Measurements from ENCODE around the gene LRMDA.

GRCh38 chr10:75929630-75930161 is 498.3 kb downstream of the LRMDA start:
- TF ChIP-seq MAZ (IDR thresholded peaks at IDR 0.05; ENCODE audit: borderline replicate concordance, low read depth, low read length), result no peak
- TF ChIP-seq CTCF (IDR thresholded peaks at IDR 0.05), result no peak
- no peak for TF ChIP-seq MAFK (IDR thresholded peaks at IDR 0.05; ENCODE audit: partially characterized antibody)
- TF ChIP-seq USF2 (IDR thresholded peaks at IDR 0.05), result no peak
- TF ChIP-seq POLR2A (IDR thresholded peaks at IDR 0.05; ENCODE audit: low read length), result no peak
- TF ChIP-seq SMC3 (IDR thresholded peaks at IDR 0.05), result no peak
- TF ChIP-seq CEBPB (IDR thresholded peaks at IDR 0.05), result no peak
- no peak for TF ChIP-seq ESRRA (IDR thresholded peaks at IDR 0.05; ENCODE audit: borderline replicate concordance, low read length)
- no peak for TF ChIP-seq FOSB (CRISPR knock-in tag; IDR thresholded peaks at IDR 0.05)
- TF ChIP-seq CHD4 (IDR thresholded peaks at IDR 0.05; ENCODE audit: borderline replicate concordance), result no peak
- TF ChIP-seq ELK1 (IDR thresholded peaks at IDR 0.05; ENCODE audit: low read depth, low read length), result no peak
- TF ChIP-seq TP53 (CRISPR knock-in tag; IDR thresholded peaks at IDR 0.05), result no peak
- TF ChIP-seq HMGXB4 (CRISPR knock-in tag; IDR thresholded peaks at IDR 0.05; ENCODE audit: borderline replicate concordance), result no peak
- TF ChIP-seq ZSCAN20 (CRISPR knock-in tag; IDR thresholded peaks at IDR 0.05), result no peak

All from A549 (cell line).